Measurements from ENCODE around the gene ASGR1.
A peak's percentile ranks its signal among the peaks of the same experiment; 100 is the strongest.

Gene ASGR1, protein sequence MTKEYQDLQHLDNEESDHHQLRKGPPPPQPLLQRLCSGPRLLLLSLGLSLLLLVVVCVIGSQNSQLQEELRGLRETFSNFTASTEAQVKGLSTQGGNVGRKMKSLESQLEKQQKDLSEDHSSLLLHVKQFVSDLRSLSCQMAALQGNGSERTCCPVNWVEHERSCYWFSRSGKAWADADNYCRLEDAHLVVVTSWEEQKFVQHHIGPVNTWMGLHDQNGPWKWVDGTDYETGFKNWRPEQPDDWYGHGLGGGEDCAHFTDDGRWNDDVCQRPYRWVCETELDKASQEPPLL

DNA sequence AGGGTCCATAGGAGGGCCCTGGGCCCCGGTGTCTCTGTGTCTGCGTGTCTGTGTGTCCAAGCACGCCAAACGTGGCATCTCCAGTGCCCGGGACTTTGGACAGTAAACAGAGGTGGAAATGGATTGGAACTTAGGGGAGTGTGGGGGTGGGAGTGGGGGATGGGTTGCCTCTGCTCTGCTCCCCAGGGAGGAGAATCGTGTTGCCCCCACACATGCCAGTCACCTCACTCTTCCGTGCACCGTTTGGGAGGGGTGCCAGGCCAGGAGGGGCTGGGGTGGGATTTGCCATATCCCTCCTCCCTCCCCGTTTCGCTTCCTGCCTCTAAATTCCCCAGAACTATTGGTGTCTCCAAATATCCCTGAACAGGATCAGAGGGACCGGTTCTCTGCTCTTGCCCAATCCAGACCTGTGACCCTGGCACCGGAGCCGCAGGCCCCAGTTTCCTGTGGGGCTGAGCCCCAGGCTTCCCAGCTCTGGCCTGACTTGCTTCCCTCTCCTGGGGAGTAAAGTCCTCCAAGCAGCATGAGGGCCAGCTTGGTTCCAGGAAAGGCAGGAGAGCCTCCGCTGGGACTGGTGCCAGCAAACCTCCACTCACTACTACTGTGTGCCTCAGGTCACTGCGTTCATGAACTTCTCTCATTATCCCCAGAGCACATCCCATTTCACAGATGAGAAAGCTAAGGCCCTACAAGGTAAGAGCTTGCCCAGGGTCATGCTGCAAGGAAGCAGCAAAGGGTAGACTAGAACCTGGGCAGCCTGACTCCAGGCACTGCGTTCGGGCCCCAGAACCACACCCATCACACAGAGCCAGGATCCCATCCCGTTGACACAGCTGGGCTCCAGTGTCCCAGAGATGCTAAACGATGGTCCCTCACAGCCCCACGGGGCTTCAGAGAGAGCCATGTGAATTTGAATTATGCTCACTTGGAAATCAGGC is at the start of gene ASGR1:
Gene ASGR1 (minus strand): TSS at position 54 of the 938 bp plus-strand sequence. CDS start 807 bp downstream, outside the sequence.
- no peak for DNase-seq

DNA sequence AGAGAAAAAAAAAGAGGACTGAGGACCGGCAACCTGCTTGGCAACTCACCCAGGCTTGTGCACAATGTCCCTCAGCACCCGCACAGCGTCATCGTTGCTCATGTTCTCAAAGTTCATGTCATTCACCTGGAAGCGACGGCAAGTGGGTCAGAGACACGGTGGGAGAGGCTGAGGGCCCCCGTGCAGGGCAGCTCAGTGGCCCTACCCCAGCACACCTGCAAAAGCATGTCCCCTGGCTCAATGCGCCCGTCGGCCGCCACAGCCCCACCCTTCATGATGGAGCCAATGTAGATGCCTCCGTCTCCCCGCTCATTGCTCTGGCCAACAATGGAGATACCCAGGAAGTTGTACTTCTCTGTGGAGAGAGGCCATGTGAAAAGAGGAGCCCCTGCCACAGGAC is 49.8 kb upstream of the ASGR1 start:
- no peak for DNase-seq

DNA sequence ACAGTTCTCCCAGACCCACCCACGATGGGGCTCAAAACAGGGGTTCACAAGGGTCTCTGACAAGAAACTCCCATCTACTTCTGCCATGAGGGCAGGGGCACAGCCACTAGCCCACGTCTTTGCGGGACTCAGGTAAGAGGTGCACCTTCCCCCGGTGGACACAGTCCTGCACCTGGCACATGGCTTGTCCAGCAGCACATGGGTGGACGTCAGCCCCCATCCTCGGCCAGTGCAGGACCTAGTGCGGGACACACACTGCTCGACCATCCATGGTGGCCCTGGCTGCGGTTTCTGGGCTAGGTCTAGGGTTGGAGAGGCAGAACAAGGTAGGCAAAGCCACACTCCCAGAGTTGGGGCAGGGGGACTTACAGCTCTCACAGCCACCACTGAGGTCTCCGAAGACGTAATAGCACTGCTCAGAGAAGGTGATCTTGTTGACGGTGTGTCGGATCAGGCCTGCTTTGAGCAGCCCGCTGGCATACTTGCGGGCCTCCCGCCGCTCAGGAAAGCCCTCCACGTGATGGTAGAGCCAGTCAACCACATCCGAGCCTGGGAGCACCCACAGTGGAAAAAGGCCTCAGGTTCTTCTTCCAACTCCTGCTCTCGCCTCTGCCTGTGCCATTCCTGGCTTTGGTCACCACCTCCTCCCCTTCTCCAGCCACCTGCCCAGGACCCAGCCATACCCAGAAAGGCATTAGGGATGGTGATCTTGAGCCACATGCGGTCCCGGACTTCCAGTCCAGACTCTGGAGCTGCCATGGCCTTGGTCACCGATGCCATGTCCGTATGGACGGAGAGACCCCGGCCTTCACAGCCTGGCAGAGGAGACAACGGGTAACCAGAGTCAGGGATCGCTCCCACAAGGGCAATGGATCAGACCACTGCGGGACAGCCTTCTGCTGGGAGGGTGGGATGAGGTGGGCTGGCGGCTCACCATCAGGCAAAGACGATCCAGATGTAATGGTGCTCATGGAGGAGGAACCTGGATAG is 47.8 kb upstream of the ASGR1 start:
- no peak for DNase-seq

DNA sequence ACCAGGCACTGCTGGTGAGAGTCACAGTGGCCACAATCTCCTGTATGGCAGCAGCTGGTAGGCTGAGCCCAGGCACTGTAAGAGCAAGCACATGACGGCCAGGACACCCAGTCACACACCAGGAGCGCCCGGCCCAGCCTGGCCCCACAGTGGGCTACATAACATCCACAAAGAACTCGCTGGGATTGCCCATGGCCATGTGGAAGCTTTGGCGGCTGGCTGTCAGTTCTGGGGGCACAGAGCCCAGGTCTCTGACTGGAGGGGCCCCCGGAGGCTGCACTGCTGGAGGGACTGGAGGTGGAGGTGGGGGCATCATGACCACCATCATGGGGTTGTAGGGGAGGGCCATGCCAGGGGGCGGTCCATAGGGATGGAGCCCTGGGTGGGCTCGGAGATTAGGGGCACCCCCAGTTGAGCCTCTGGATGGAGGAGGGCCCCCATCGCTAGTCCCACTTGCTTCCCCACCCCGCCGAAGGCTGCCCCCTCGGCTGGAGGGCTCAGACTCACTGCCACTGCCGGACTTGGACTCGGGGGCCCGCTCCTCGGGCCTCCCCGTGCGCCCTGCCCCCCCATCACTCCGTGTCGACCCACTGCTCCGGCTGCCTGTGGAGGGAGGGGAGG is 46.7 kb upstream of the ASGR1 start:
- no peak for DNase-seq

DNA sequence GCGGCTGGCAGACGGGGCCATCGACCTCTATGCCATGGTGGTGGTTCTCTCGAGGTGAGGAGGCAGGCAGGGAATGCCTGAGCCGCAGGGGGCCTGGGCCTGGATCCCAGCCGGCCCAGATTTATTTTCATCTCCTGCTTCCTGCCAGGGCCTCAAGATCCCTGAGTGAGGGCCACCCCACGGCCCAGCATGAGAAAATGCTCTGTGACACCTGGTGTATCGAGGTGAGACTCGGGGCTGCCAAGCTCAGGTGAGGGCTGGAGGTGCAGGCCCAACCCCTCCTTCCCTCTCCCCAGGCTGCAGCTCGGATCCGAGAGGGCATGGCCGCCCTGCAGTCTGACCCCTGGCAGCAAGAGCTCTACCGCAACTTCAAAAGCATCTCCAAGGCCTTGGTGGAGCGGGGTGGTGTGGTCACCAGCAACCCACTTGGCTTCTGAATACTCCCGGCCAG is 45.5 kb upstream of the ASGR1 start:
- DNase-seq: no peak

DNA sequence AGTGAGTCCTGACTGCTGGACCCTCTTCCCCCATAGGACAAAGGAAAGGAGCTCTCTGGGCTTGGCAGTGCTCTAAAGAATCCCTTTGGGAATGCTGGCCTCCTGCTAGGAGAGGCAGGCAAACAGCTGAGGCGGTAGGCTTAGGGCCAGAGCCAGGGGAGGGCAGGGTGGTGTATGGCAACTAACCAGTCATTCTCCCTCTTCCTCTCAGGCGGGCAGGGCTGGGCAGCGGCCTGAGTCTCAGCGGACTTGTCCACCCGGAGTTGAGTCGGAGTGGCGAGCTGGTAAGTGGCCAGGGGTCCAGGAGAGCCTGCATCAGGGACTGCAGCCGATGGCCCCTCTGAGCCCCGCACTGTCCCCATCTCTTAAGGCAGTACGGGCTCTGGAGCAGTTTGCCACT is 44.9 kb upstream of the ASGR1 start:
- no peak for DNase-seq

DNA sequence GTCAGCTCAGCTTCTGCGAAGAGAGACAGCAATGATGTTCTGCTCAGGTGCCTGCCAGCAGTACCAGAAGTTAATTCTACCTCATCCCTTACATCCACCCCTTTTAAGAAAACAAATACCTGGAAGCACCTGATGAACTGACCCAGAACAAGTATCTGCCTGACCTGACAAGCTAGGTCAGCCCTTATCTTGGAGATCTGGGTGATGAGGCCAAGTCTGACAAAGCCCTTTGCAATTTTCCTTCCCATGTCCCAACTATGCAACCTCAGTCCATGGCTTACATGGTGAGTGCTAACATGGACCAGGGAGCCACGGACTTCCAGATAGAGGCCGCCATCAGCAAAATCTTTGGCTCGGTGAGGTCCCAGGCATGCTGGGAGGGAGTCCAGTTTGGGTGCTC is 44.2 kb upstream of the ASGR1 start:
- no peak for DNase-seq

DNA sequence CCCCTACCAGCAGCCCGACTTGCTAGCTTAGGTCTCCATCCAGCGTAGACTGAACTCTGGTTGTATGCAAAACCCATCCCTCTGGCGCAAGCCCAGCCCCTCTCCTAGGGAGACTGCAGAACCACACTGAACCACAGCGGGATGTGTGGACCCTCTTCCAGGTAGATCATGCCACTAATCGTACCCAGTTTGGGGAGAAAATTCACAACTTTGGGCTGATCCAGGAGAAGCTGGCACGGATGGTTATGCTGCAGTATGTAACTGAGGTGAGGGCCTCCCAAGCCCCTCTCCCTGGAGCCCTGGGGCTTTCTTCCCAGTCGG is 43.8 kb upstream of the ASGR1 start:
- DNase-seq: no peak

DNA sequence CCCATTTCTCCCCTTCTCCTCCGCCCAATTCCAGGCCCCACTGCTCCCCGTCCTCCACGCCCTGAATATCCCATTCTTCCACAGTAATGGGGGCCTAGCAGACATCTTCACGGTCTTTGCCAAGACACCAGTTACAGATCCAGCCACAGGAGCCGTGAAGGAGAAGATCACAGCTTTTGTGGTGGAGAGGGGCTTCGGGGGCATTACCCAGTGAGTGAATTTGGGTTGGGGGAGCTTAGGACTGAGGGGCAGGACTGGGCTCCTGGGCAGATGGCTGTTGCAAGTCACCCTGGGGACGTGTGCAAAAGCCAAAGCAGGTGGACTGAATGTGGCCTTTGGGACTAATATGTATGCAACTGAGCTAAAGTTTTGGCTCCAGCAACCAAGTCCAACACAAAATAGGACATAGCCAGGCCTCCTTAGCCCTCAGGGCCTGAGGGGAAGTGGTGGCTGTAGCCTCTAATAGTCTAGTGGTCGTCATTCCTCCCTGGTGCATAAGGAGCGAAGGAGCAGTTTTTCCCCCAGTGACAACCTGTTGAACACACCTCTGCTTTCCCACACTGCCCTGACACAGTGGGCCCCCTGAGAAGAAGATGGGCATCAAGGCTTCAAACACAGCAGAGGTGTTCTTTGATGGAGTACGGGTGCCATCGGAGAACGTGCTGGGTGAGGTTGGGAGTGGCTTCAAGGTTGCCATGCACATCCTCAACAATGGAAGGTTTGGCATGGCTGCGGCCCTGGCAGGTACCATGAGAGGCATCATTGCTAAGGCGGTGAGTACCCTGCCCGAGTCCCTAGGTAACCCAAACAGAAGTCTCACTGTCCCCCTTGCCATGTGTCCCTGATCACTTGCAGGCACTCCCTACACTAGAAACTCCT is 43.2 kb upstream of the ASGR1 start:
- no peak for DNase-seq

DNA sequence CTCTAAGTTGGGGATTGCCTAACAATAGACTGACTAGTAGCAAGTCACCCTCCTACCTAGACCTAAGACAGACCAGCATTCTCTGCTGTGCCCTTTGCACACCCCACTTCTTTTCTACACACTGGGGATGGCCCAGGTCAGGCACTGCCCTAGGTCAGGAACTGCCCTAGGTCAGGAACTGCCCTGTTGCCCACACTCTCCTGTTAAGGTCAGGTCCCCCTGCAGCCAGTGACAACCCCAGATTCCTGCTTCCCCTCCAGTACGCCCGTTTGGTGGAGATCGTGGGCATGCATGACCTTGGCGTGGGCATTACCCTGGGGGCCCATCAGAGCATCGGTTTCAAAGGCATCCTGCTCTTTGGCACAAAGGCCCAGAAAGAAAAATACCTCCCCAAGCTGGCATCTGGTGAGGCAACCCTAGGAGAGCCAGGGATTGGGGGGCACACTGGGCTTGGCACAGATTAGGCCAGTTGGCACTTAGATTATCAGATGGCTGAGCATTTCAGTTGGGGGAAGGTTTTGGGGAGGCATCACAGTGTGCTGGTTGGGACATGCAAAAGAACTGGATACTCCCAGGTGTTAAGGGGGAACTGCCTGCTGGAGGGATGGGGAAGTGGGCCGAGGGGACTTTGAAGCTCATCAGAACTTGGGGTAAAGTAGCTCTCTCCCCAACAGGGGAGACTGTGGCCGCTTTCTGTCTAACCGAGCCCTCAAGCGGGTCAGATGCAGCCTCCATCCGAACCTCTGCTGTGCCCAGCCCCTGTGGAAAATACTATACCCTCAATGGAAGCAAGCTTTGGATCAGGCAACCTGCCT is 42.3 kb upstream of the ASGR1 start:
- no peak for DNase-seq

DNA sequence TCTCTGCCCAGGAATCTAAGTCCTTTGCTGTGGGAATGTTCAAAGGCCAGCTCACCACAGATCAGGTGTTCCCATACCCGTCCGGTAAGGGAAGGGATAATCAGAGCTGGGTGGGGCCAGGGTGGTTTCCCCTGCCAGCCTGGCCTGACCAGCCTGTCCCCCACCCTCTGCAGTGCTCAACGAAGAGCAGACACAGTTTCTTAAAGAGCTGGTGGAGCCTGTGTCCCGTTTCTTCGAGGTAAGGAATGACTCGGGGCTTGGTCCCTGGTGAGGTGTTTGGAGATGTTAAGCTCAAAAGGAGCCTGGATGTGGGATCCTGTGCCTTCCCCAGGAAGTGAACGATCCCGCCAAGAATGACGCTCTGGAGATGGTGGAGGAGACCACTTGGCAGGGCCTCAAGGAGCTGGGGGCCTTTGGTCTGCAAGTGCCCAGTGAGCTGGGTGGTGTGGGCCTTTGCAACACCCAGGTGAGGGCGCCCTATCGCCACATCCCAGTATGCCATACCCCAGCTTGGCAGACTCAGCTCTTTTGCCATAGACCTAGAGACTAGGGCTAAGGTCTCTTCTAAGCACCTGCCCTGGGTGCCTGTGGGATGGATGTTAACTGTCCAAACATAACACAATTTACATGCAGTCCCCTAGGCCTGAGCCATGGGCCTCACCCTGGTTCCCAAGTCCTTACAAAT is 41.6 kb upstream of the ASGR1 start:
- peak; percentile 70 for DNase-seq

DNA sequence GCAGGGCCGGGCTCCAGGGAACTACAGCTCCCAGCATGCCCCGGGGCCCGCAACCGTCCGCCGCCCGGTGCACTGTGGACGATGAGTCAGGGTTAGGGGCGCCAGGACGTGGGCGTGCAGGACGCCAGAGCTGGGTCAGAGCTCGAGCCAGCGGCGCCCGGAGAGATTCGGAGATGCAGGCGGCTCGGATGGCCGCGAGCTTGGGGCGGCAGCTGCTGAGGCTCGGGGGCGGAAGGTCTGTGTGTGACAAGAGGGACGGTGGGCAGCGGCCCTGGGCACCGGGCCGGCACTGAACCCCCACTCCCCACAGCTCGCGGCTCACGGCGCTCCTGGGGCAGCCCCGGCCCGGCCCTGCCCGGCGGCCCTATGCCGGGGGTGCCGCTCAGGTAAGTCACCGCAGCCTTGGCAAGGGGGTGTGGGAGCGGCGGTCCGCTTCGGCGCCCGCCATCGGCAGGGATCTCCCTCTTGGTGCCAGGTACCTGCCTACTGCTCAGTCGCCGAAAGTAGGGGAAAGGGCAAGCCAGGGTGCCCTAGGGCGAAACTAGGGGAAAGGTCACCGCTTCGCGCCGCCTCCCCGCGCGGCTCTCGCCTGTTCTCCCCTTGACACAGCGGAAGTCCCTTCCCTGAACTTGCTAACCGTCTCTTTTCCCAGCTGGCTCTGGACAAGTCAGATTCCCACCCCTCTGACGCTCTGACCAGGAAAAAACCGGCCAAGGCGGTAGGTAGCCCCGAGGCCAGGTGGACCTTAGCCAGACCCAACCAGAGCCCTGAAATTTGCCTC is 40.8 kb upstream of the ASGR1 start, which contains the start of the genes ACADVL and DLG4:
Gene ACADVL (plus strand): TSS at position 127 of the 781 bp plus-strand sequence. CDS start 47 bp downstream, at position 174.
Gene DLG4 (minus strand): TSS at position 25 of the 781 bp plus-strand sequence.
- peak; percentile 80 for DNase-seq

DNA sequence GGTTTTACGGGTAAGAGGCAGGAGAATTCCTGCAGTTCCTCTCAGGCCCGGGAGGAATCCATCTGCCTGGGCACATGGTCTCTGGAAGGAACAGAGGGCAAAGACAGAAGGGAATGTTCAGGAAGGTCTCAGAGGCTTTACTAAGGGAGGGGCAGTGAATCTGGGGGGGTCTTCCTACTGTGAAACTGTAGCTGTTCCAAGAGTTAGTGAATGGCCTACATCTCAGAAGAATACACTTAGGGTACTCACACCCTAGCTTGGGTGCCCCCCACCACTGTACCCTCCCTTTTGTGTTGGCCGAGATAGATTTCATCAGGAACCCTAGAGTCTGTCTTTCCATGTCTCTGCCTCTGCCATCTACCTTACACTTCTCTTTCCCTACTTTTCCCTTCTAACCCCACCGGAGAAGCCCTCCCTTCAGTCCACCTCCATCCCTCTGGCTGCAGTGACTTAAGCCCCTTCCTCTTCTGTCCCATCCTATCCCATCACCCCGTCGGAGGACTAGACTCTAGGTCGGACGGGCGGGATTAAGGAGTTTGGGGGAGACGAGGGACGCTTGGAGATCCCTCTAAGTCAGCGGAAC is 40.1 kb upstream of the ASGR1 start:
- DNase-seq: no peak

DNA sequence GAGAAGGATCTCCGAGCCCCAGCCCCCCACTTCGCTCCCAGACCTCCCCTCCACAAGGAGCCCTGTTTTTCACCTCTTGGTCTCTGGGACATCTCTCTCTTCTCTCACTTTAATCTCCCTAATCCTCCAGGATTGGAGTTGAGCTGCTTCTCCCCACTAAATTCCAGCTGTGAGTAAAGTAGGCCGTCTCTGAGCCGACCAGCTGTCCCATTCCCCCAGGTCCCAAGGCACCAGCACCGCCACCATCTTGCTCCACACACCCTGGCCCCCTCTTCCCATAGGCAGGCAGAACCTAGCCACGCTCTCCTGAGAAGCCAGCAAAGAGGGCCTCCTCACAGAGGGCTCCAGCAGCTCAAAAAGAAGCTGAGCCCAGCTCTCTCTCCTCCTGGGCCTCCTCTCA is 39.6 kb upstream of the ASGR1 start:
- DNase-seq: no peak

DNA sequence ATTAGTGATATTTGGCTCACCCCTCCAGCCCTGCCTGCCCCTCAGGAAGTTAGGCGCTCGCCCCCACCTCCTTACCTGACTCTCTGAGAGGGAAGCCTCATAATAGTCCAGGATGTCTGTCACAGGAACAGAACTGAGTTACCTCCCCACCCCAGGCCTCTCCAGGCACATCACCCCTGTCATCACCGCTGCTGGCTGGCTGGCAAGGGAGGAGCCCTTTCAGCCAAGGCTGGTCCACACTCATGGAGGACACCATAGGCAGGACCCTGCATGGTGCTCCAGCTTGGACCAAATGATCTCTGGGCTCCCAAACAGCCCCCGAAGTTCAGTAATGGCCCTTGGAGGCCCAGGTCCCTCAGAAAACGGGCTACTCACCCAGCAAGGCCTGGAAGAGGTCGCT is 39.0 kb upstream of the ASGR1 start:
- no peak for DNase-seq

DNA sequence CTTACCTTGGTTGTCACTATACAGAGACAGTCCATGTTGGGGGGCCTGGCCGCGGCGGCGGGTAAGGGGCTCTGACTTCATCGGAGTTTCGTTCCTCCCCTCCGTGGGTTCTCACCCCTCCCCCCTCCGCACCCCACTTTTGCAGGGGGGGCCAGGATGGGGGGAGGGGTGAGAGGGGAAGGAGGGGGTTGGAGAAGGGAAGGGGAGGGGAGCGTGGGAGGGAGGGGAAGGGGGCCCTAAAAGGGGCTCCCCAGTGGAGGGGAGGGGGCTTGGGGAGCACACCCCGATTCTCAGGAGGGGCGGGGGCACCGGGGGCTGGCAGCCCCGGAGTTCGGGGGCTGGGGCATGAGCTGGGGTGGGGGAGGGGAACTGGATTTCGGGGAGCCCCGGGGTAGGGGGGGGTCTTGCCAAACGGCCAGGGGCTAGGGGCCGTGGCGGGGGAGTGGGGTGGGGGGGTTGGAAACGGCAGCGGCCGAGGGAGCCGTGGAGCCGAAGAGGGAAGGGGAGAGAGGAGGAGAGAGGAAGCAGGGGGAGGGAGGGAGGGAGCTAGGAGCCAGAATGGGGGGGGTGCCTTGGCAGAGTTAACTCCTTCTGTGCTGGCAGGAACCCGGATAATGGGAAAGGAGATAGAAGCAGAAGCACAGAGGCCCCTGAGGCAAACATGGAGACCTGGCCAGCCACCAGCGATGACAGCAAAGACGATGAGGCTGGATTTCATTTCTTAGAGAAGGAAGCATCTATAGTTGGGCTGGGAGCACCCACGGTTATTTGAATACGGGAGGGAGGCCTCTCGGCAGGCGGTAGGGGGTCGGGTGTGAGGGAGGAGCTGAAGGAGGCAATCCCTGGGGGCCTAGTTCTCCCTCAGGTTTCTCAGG is 38.2 kb upstream of the ASGR1 start:
- DNase-seq: no peak
